Lower leg skin (tissue), 4 donors: ENCODE data around the gene ZCCHC10. TPM values are rescaled to one million over a fixed set of nuclear protein-coding genes. Genes with fewer than 3 reads are reported as not detected.

Experiments used
- DNase-seq, 2 donors: peaks; one replicate each; pipeline ENCODE4 v3.0.0-alpha.2; 2019; ENCODE audit warnings: low spot score in 2 of 2
- H3K4me3 ChIP-seq: fragments of 200-600 bp; sonication (generic); 2 replicates; pipeline ENCODE4 v1.5.1; 2017; ENCODE audit warnings: mild to moderate bottlenecking, low read depth; ENCODE audit not compliant: poor library complexity, severe bottlenecking
- POLR2A ChIP-seq, 2 donors: fragments of 450-650 bp; IDR thresholded peaks; one replicate each; pipeline ENCODE4 v1.6.1; 2016 to 2017; ENCODE audit warnings: antibody characterized with exemption in 2 of 2, mild to moderate bottlenecking in 1 of 2, moderate library complexity in 1 of 2
- WGBS, 2 donors: methylation state at CpG; one replicate each; pipeline ENCODE4 v1.1.5; 2018; 5-methylcytosine and 5-hydroxymethylcytosine counted together
- intact Hi-C: fragments of 100-400 bp; cut with DNase I; formaldehyde crosslinking; loops from one replicate; pipeline ENCODE4 v1.15.0; 2023; ENCODE audit warnings: low total_unique reads
- total RNA-seq, 4 donors: library from RNA; depleted of rRNA; stranded (reverse); fragments of >200 nt; gene quantifications; one replicate each; pipeline ENCODE4 v1.1.0, GENCODE V29; 2016
- TF ChIP-seq, protein P1 (sequence below), 3 donors: fragments of 450-650 bp; IDR thresholded peaks; one replicate each; pipeline ENCODE4 v1.5.1; 2016; ENCODE audit warnings: antibody characterized with exemption in 3 of 3, mild to moderate bottlenecking in 3 of 3, moderate library complexity in 2 of 3

The ZCCHC10 gene
- 10 to 100 TPM in 1 of 4 donors, 1 to 10 TPM in 3; 5.9 to 11.9 (median 6.9) TPM for total RNA-seq

DNA sequence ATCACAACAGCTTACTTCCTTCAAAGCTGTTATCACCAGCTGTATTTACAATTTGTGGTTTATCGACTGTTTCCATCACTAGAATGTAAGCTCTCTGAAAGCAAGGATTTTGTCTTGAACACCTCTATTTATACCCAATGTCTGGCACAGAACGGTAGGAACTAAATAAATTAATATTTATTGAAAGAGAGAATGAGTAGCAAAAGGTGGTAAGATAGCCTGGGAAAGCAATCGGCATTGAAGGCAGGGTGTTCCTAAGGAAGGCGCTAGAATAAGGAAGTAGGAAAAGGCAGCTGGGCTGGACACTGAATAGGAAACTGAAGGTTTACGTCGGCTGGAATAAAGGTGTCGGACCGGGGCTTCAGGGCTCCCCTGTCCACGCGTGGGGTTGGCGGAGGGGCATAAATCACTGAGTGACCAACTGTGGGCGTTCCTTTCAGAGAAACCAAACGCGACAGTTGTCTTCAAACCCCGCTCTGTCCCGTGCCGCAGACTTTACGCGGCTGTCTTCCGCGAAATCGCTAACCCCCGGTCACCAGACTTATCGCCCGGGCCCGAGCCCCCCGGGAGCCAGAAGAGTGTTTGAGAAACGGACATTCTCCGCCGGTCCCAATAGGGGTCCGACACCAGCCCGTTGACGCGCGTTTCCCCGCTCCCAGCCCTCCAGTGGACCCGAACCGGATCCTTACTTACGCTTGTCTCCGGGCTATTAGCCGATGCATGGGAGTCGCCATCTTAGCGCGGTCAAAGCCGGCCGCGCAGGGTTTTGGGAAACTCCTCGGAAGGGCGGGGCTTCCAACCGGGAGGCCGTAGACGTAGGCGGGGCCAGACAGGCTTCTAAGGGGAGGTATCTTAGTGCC is at the start of gene ZCCHC10:
TSS of gene ZCCHC10 (minus strand) at position 746 of the 860 bp plus-strand sequence. CDS start at position 734, 12 bp downstream.
- TF ChIP-seq, protein P1, sequence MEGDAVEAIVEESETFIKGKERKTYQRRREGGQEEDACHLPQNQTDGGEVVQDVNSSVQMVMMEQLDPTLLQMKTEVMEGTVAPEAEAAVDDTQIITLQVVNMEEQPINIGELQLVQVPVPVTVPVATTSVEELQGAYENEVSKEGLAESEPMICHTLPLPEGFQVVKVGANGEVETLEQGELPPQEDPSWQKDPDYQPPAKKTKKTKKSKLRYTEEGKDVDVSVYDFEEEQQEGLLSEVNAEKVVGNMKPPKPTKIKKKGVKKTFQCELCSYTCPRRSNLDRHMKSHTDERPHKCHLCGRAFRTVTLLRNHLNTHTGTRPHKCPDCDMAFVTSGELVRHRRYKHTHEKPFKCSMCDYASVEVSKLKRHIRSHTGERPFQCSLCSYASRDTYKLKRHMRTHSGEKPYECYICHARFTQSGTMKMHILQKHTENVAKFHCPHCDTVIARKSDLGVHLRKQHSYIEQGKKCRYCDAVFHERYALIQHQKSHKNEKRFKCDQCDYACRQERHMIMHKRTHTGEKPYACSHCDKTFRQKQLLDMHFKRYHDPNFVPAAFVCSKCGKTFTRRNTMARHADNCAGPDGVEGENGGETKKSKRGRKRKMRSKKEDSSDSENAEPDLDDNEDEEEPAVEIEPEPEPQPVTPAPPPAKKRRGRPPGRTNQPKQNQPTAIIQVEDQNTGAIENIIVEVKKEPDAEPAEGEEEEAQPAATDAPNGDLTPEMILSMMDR (IDR thresholded peaks at IDR 0.05), result no peak
- no peak for TF ChIP-seq POLR2A (IDR thresholded peaks at IDR 0.05)
- peak within 1 kb of the TSS; percentile 71 for H3K4me3 ChIP-seq
- intact Hi-C loops, result no loop called here
- DNase-seq, result peak; percentile 93 to 98
- 1% methylated on average over 23 to 53 of the region's 53 CpGs for WGBS, 2 donors

DNA sequence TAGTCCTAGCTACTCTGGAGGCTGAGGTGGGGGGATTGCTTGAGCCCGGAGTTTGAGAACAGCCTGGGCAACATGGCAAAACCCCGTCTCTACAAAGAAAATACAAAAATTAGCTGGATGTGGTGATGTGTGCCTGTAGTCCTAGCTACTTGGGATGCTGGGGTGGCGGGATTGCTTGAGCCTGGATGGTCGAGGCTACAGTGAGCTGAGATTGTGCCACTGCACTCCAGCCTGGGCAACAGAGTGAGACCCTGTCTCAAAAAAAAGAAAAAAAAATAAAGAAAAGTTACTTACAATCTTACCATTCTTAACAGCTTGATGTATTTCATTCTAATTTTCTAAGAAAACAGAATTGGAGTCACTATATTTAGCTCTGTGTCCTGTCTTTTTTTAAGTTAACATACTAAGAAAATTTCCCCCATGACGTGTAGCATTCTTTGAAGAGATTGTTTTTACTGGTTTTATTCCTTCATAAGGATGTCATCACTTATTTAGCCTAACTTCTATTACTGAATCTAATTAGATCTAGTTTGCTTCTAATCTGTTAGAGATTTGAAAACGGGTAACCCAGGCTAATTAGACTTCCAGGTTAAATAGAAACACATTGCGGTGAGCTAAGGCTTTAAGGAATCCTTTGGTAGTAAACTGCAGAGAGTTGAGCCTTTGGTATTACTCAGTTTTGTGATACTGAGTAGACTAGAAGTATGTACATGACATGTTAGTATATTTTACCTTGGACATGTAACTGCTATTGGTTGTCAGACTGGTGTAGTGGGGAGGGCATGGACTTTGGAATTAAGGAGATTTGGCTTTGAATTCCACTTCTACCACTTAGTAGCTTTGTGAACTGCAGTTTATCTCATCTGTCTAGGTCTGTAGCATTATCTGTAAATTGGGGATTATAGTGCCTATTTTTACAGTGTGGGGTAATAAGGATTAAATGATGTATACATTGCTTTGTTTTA is 49.5 kb upstream of the ZCCHC10 start:
- H3K4me3 ChIP-seq, result no peak overlapping the region
- 79 to 80% methylated on average over 7 of the region's 7 CpGs for WGBS, 2 donors
- TF ChIP-seq, protein P1 (IDR thresholded peaks at IDR 0.05), result no peak
- TF ChIP-seq POLR2A (IDR thresholded peaks at IDR 0.05), result no peak
- intact Hi-C loops, result no loop called here
- no peak for DNase-seq

DNA sequence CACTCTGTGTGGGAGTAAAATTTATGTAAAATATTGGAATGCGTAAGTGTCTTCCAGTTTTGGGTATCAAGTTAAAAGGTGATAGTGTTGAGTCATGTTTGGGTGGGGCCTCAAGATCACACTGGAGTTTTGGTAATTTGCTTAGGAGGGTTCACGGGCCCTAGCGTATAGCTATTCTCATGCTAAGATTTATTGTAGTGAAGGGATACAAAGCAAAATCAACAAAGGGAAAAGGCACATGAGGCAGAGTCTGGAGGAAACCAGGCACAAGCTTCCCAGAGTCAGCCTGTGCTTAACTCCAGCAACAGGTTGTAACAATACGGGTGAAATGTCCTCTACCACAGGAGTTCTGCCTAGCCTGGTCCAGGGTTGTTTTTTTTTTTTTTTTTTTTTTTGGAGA is 45.7 kb upstream of the ZCCHC10 start:
- intact Hi-C loops, result no loop called here
- no peak for DNase-seq
- TF ChIP-seq, protein P1 (IDR thresholded peaks at IDR 0.05), result no peak
- no peak for TF ChIP-seq POLR2A (IDR thresholded peaks at IDR 0.05)
- no peak overlapping the region for H3K4me3 ChIP-seq
- WGBS, 2 donors, result 67 to 73% methylated on average over 4 of the region's 4 CpGs

DNA sequence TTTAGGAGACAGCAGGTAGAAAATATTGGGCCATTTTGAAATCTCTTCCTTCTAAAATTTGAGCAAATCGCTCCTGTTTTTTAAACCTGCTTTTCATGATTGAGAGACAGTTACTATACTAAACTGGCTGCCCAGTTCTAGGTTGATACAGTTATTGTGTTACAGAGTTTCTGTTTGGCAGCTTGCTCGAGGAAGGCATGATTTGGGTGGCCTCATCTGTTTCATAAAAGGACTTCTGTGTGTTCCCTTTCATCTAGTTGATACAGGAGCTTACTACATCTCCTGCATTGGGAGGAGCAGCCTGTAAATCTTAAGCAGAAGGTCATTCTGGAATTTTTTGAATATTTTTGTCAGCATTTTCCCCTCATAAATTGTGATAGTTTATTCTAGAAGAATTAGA is 39.7 kb upstream of the ZCCHC10 start:
- WGBS, 2 donors, result 79% methylated on average over 2 of the region's 2 CpGs
- DNase-seq, result no peak
- TF ChIP-seq POLR2A (IDR thresholded peaks at IDR 0.05), result no peak
- intact Hi-C loops, result no loop called here
- H3K4me3 ChIP-seq, result no peak overlapping the region

DNA sequence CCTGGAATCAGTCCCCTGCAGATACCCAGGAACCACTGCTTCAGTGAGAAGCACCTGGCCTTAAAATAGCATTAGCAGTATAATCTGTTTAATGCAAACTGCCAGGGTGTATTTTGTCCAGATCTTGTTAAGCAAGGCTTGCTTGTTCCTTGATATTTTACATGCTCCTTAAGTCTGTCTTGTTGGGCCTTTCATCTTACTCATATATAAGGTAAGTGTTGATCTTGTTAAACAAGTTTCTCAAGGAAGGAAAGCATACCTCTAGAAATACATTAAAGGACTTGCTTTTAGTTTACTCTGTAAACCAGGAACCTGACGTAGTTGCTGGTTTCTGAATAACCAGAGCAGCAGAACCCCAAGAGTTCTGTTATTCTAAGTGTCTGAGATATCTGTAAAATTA is 39.1 kb upstream of the ZCCHC10 start:
- no peak for DNase-seq
- intact Hi-C loops, result no loop called here
- 64 to 74% methylated on average over 1 of the region's 1 CpG for WGBS, 2 donors
- TF ChIP-seq, protein P1 (IDR thresholded peaks at IDR 0.05), result no peak
- no peak for TF ChIP-seq POLR2A (IDR thresholded peaks at IDR 0.05)
- no peak overlapping the region for H3K4me3 ChIP-seq

DNA sequence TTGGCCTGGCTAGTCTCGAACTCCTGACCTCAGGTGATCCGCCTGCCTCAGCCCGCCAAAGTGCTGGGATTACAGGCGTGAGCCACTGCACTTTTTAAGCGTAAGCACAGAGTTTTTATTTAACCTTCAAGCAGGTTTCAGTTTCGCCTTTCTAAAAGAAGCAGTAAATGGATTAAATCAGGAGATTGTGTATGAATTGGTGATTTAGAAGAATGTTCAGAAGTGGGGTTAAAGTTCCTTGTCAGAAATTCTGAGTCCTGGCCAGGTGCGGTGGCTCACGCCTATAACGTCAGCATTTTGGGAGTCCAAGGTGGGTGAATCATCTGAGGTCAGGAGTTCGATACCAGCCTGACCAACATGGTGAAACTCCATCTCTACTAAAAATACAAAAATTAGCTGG is 37.6 kb upstream of the ZCCHC10 start:
- no peak for DNase-seq
- 76 to 77% methylated on average over 10 of the region's 10 CpGs for WGBS, 2 donors
- no peak overlapping the region for H3K4me3 ChIP-seq

More for the DNA sequence above, 37.6 kb upstream of the ZCCHC10 start:
- TF ChIP-seq, protein P1 (IDR thresholded peaks at IDR 0.05), result no peak
- intact Hi-C loops, result no loop called here
